GM19238 (cell line): ENCODE measurements around the gene ADCY1.

Source experiments
- DNase-seq: peaks from one replicate; pipeline ENCODE4 v3.0.0; 2011; ENCODE audit warnings: low spot score; ENCODE audit not compliant: insufficient read length

Gene ADCY1

DNA sequence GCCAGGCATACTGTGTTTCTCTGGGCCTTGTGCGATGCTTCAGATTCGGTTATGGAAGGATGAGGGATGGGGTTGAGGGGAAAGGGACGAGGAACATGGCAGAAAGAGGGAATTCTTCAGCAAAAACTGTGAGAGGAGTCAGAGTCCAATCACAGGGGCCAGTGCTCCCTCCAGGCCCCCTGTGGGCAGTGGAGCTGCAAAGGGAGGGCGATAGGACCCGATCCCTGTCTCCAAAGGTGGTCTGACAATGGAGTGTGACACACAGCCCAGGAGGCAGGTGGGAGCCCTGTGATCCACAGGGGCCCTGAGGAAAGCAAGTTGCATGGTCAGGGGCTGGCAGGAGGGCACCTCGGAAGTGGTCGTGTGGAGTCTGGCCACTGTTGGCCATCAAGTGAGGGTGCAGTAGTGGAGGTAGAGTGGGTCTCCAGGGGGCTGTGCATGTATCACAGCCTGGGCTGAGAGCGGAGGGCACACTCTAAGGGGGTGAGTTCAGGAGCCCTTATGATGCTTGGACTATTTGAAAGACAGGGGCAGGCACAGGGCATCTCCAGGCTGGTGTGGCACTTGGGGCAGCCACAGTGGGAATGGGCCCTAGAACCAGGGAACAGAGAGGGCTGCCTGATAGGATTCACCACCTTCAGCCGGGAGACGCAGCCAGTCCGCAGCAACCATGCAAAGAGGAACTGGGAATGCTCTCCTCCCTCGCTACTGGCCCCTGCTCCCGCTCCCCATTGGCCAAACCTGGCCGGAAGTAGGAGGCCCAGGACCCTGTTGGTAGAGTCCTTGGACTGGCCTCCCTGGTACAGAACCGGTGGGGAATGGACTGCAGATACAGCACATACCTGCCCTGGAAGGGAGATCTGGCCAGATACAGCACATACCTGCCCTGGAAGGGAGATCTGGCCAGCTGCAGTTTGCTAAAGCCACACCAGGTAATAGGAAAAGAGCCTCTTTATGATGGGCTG, 115.9 kb downstream of the ADCY1 start:
- DNase-seq: no peak

DNA sequence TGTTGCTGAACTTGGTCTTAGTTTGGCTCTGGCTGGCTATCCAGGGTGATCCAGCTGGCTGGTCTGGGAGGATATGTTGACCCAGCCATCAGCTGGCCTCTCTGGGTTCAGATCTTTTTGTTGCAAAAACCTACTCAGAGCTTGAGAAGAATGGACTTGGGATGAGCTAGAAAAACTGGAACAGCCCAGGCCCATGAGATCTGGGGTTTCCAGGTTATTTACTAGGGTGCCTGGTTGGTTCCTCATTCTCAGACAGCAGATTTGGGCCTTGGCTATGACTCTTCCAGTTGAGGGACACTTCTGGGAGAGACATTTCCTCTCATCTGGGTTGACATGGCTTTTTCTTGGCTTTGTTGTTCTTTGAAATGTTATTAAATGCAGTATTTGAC, 116.6 kb downstream of the ADCY1 start:
- no peak for DNase-seq

DNA sequence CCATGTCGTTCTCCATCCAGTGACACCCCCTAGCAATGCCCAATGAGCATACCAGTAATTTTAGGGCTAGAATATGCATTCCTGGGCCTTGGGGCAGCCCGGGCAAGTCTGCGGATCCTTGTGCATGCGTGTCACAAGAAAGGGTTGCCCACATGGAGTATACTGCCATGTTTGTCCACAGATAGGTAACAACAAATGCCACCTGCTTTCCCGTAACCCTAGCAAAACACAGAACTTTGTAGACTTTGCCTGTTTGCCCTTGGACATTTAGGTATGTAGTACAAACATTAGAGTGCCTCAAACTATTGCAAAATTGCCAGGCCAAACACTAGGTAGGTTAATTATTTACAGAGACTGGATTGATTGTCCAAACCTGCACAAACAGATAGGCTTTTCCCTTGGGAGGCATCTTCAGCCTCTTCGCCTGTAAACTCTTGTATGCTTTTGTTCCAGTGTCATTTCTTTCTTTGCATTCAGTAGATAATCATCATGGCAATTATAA, 117.0 kb downstream of the ADCY1 start:
- DNase-seq: no peak

DNA sequence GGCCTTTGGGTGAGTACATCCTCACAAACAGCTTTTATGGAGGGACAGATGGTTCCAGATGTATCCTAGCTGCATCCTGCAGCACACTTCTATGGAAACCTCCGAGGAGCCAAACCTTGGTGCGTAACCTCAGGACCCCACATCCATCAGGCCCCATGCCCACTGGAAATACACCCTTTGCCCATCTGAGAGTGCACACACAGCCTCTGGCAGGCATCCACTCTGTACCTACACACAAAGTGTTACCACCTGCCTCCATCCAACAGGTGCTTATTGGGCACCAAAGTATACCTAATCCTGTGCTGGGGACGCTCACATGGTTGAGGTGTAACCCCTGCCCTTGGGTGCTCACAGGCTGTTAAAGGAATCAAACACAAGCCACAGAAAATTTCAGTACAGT, 117.9 kb downstream of the ADCY1 start:
- no peak for DNase-seq

DNA sequence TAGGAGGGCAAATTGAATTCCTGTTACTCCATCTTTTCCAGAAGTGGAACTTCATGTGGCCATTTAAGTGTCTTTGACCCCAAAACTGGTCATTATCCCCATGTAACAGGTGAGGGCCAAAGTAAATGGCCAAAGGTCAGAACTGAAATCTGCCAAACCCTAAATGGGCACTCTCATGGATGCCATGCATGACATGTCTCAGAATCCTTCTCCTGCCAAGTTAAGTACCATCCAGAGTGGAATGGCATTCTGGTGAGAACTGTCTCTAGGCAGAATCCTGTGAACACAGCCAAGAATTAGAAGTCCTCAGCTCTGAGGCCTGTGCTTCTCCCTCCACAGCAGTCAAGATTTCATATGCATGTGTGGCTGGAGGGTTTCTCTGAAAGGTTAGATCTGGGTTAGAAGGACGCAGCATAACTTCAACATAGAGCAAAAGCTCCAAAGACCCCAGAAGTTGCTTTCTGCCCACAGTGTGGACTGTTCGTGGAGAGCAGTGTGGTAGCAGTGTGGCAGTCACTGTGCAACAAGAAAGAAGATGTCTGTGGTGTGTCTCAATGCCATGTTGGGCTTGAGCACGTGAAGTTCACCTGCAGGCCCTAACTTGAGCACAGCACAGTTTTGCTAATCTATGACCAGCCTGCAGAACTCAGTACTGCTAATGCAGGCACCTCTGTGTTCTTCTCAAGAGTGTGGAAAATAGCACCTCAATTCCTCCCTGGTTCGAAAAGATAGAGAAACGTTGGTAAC, 121.3 kb downstream of the ADCY1 start:
- no peak for DNase-seq

DNA sequence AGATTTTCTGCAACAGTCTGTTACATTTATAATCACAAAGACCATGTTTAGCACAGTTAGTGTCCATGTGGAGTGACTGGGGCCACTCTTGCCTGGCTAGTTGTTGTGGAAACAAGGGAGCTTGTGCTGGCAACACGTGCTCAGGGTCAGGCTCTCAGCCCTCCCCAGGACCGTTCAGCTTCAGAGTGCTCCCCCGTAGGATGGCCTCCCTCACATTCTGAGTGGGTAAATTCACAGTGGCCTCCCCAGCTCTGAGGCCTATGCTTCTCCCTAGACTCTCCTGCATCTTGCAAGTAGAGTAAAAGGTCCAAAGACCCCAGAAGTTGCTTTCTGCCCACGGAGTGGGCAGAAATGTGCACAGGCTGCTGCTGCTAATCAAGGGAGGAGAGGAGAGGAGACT, 122.3 kb downstream of the ADCY1 start:
- no peak for DNase-seq

DNA sequence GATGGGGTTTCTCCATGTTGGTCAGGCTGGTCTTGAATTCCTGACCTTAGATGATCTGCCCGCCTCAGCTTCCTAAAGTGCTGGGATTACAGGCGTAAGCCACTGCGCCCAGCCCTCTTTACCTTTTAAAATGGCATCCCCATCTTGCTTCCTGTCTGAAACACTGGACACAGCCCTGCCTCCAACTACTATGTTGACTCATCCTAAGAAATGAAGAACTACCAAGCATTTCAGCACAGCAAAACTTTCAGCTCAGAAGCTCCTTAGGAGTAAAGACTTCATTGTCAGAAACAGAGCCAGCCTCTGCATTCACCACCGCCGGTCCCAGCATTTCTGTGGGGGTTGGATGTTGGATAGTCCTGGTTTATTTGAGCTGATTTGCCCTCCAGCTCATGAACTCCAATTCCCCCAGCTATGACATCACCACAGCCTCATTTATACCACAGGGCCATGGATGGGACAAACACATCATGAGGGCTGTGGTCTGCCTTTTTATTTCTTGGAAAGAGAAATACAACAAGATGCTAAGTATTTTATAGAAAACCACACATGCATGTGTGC, 123.5 kb downstream of the ADCY1 start:
- DNase-seq: no peak

DNA sequence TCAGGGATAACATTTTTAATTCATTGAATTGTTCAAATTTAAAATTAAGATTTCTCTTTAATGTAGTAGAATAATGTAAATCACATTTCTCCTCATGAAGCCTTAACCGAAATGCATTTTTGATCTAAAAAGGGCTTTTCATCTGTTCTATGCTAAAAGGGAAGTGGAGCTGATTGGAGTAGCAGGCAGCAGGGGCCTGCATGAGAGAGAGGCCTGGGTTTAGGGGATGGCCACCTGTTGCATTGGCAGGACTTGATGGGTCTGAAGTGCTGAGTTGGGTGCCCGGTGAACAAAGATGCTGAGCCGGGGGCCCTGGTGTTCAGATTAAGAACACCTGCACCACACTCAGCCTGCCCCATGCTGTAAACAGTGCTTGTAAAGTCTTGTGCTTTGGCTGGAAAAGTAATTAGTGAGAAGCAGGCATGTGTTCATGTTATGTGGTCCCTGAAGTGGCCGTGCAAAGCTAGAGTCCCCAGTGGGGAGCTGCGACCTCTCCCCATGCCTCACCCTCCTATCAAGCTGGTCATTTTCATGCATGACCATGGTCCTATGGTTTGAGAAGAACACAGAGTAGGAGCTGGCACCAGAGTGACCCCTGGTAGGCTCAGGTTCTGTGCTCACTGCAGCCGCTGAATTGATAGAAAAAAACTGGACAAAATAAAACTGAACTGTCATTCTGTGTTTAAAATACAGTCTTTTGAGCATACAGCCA, 124.3 kb downstream of the ADCY1 start:
- no peak for DNase-seq

DNA sequence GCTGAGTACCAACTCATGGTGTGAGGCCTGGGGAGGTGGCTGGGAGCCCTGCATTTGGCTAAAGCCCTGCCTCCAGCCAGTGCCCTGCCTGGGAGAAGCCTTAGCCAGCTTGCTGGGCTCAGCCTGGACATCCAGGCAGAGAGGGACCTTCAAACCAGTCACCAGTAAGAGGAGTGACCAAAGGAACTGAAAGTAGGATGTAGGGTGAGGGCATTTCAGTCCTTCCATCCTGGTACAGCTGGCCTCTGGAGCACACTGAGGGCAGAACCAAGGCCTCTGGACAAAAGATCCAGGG, 124.8 kb downstream of the ADCY1 start:
- no peak for DNase-seq

DNA sequence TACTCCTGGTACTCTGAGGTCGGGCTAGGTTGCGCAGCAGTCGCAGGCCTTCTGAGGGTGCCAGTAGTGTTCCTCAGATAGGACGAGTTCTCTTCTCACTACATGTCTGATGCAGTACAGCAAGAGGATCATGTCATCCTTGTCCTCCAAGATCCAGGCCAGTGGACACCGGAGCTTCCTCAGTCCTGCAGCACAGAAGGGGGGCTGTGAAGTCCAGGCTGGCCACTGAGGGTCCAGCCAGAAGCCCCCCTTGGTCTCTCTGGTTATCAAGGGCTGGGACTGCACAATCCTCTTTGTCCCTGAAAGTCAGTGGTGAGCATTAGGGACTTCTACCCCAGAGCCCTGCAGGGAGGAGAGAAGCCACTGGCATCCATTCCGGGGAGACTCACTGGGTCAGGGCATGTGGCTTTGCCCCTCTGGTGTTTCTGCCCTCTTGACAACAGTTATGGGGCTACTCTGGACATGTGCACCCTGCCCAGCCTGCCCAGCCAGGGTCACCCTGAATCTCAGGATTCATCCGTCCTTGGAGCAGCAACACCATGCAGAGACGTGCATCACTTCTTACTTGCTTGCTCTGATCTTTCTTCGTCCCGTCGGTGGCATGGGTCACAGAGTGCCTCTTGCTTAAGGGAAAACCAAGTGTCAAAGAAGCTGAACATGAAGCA, 125.7 kb downstream of the ADCY1 start:
- DNase-seq: no peak

DNA sequence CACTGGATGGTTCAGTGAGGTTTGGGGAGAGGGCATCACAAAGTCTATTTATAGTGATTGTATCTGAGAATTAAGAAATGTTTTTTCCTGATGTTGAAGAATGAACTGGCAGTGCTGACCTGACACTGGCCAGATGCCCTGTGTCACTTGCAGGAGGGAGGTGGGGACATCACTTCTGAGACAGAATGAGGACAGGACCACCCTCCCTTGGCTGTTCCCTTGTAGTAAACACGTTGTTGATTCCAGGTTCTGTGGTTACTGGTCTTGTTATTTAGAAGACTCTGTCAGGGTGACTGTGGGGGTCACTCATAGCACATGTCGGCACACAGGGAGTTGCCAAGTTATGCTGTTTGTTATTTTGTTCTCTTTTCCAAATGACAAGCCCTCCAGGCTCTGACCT, 126.4 kb downstream of the ADCY1 start:
- DNase-seq: no peak

DNA sequence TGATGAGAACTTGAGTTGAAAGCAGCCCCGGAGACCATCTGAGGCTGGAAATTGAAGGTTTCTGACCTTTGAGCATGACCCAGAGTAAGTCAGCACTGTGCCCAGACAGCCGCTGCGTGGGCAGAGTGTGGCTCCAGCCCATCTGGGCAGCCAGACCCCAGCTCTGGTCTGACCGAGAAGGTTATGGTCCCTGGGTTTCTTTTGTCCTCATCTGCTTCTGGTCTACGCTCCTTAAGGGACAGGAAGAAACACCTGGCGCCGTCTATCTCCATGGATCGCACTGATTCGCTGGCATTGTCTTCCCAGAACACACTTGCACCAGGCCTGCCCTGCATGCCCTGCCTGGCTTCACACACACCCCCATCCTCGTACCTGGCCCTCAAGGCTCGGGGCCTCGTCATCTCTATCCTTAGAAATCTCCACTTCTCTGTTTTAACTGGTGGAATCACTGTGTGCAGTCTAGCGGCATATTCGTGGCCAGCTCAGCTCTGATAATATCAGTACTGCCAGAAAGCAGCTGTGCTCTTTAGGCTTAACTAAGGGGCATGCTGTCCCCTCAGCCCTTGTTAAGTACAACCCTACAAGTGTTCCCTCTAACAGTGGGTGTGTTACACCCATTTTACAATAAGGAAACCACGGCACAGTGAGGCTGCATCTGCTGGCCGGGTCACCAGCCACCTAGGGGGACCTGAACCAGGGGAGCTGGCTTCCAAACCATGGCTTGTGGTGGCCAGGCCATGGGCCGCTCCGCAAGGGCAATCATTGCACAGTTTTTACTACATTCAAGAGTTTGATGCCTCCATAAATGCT, 127.7 kb downstream of the ADCY1 start:
- DNase-seq: no peak

DNA sequence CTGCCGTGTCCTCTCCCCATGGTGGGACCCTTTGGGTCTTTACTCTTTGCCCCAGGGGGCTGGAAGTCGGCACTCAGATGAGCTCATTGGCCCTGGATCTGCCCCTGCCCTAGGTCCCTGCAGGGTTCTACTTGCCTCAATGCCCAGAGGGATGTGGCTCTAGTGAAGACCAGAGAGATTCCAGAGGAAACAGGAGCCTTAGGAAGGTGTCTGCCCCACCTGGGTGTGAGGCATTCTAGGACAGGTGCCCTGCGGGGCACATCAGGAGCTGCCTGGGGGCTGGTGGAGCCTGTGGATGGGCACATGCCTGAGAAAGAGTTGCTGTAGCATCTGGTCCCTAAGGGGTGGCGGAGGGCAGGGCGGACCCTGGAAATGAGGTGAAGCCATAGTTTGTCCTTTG, 128.6 kb downstream of the ADCY1 start:
- no peak for DNase-seq

DNA sequence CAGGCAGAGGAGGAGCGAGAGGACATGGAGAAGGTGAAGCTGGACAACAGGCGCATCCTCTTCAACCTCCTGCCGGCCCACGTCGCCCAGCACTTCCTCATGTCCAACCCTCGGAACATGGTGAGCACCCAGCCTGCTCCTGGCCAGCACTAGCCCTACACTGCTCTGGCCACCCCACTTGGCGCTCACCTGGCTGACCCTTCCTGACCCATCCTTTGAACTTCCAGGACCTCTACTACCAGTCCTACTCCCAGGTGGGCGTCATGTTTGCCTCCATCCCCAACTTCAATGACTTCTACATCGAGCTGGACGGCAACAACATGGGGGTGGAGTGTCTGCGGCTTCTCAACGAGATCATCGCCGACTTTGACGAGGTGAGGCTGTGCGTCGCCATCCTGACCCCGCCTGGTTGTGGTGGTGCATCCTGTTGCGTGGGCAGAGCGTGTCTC, 129.2 kb downstream of the ADCY1 start:
- DNase-seq: no peak

DNA sequence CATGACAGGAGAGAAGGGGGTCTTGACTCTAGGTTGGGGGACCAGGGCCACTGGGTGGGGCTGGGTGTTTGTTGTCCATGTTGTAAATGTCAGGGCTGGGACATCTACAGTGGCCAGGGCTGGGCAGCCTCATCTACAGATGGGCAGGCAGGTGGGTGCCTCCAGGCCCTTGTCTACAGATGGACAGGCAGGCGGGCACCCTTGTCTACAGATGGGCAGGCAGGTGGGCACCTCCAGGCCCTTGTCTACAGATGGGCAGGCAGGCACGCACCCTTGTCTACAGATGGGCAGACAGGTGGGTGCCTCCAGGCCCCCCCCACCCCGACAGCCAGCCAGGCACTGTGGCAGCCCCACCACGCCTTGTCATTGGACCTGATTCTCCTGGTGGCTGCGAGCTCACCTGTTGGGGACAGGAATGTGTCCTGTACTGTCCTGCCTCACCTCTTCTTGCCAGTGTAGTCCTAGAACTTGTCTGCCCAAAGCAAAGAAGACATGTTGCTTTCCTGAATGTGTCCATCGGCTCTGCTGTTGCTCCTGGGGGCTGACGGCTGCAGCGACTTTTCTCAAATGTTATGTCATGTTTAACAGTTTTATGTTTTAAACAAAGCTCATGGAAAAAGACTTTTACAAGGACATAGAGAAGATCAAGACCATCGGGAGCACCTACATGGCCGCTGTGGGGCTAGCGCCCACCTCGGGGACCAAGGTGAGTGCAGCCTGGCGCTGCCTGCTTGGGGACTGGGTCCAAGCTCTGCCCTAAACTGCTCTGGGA, 129.9 kb downstream of the ADCY1 start:
- DNase-seq: no peak

DNA sequence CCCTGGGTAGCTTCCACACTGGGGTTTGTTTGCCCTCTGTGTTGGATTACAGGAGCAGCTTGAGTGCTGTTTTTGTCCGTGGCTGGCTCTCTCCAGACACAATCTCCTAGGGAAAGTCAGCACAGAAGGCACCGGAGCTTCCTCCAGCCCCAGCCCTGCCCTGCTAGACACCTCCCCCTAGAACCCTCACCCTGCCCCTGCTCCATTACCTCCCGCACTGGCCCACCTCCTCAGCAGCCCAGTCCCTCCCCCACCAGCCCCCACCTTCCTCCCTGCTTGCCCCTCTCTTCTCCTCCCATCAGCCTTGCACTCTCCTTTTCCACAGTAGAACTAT, 130.5 kb downstream of the ADCY1 start:
- no peak for DNase-seq

DNA sequence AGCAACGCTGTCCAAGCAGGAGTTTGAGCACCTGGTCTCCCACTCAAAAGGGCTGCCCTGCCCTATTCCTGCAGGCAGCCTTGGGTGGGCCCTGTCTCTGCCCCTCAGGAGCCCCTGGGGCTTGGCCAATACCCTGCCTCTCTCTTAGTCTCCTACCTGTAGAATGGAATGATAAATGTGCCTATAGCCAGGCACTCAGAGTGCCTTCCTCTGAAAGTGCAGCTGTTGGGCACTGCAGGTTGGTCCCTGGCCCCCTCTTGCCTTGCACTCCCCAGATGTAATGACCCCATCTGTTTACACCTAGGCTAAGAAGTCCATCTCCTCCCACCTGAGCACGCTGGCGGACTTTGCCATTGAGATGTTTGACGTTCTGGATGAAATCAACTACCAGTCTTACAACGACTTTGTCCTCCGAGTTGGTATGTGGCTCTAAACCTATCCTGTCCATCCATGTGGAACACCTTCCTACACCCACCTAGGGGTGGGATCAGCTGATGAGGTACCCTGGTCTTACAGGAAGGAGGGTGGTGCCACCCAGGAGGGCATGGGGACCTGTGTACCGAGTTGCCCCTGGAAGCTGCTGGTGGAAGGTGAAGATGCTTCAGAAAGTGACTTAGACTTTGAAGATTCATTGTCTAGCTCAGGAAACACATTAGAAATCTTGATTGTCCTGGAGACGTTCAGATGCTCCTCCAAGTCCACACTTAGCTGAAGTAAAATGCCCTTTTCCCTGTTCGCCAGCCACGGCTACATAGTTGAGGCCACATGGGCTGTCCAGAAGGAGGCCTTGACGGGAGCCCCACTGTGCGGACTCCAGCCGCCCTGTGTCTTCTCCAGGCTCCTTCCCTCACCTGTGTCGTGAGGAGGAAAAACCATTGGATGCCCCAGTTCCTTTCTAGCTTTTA, 134.1 kb downstream of the ADCY1 start:
- no peak for DNase-seq

DNA sequence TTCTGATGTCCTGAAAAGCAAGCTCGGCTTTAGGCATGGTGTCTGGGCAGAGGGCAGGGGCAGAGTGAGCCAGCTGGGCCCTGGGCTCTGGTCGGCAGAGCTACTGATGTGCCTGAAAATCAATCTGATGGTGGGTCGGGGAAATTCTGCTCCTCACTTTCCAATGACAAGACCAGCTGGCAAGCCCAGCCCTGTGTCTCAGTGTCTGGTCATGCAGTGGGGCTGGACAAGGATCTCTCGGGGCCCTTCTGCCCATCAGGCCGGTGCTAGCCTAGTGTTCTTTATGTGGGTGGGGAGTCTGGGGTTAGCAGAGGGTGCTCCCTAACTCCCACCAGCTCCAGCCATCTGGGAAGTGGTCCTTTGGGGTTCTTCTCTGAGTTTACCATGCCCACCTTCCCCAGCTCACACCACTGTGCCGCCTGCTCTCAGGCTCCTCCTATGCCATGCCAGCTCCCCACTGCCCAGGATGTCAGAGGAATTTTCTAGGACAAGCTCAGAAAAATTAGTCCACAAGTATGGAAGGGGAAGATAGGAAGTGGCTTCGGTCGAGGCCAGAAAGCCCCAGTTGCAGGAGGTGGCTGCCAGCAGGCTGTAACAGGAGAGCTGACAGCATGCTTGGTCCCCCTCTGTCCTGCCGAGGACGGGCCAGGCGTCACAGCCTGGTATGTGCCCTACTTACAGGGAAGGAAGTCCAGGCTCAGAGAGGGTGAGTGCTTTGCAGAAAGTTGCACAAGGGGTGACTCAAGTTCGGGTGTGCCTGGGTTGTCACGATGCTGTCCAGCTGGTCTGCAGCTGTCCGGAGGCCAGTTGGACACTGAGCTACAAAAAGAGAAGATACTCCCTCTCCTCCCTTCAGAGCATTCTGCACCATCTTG, 135.2 kb downstream of the ADCY1 start:
- DNase-seq: no peak
